ENCODE measurements around the gene RNF114. TPM values are rescaled to one million over a fixed set of nuclear protein-coding genes. Genes with fewer than 3 reads are reported as not detected.

Gene RNF114
- total and polyA plus RNA-seq, 10 of the 15 experiments (the other 5 are each of a cell fraction or from before 2014, with no cell fraction given), result 28.0 to 82.3 (median 47.2) TPM

DNA sequence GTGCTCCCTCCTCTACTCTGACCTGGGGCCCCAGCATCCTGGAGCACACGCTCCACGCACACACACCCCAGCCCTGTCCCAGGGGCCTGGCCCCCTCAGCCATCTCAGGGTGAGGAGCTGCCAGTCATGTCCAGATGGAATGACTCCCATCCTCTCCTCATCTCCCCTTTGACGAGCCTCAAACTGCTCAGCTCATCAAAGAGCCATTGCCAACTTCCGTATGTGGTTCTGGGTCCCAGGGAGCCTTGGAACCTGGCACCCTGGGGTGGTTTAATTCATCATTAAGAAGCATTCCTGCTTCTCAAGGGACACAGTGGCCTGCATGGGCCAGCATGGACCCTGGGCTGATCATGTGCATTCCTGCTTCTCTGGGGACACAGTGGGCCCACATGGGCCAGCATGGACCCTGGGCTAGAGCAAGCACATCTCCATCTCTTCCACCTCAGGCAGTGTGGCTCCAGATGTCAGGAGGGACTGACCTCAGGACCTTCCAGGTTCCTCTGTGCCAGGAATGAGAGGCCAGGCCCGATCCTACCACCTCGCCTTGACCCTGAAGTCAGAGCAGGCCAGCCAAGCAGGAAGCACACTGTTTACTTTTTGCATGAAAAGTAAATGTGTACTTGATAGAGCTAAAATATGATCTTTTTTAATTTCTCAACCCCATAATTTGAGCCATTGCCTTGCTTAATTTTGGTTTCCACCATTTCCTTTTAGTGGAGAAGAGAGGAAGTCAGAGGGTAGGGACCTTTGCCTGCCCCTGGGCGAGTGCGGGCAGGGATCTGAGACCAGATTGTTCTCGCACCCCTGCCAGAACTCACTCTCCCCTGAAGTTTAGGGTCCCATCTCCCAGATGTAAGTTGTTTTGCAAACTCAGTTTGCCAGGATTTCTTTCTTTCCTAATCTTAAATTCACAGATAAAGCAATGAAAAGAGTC, 46.9 kb upstream of the RNF114 start:
- WGBS (ENCODE audit: insufficient coverage, insufficient replicate concordance, low lambda C conversion rate, missing lambda C conversion rate), result 75% methylated on average over 9 of the region's 9 CpGs
- FAIRE-seq (no peak), ATAC-seq (no peak), DNase-seq (ENCODE audit: low read depth, low spot score) (no peak)
- no peak overlapping the region for H3K9ac ChIP-seq (ENCODE audit: control insufficient read depth, insufficient read depth, low read length)
- no TSS peak for BruUV-seq (replicated peaks)
- RAD21 ChIA-PET (ENCODE audit: unreplicated experiment), result interaction anchor here (1.0 to 2.7 kb wide), 7 partner anchors 35 to 348 kb away, joined by 3 to 17 read pairs (median 4); no protein-coding TSS in a partner anchor
- SMC1A ChIA-PET (ENCODE audit: uncharacterized antibody, unreplicated experiment), result interaction anchor here (0.6 to 5.6 kb wide), 3 partner anchors 40 to 279 kb away, joined by 3 to 44 read pairs (median 3); no protein-coding TSS in a partner anchor
- H3K36me3 ChIP-seq (ENCODE audit: control insufficient read depth in 2 of 2, insufficient read depth in 2 of 2, low read length in 1 of 2), result peaks cover 8 to 30% of the 10 kb centered on the region in 2 experiments
- CTCF ChIA-PET, result interaction anchor here (0.7 to 3.4 kb wide), 23 partner anchors 10 to 559 kb away, joined by 3 to 21 read pairs (median 4); no protein-coding TSS in a partner anchor
- POLR2A ChIA-PET, result interaction anchor here (0.6 to 1.4 kb wide), 2 partner anchors 46 to 612 kb away, joined by 3 to 4 read pairs; no protein-coding TSS in a partner anchor
- no peak overlapping the region for H3K4me2 ChIP-seq (ENCODE audit: control insufficient read depth, insufficient read depth)
- no peak overlapping the region for H3K27ac ChIP-seq (ENCODE audit: control insufficient read depth, insufficient read depth)
- in situ Hi-C loops (cut with MboI) (no loop called here), intact Hi-C loops (cut with micrococcal nuclease; ENCODE audit: unreplicated experiment) (loop anchor here (5.0 kb wide), 1 partner anchor 557 kb away; no protein-coding TSS in a partner anchor)
- H2AFZ ChIP-seq (ENCODE audit: control insufficient read depth, low read depth, low read length), result no peak overlapping the region
- H3K4me1 ChIP-seq (ENCODE audit: control insufficient read depth, insufficient read depth, low read length), result peaks cover 21% of the 10 kb centered on the region
- H3K27me3 ChIP-seq (replicated peaks in 1 of 2; ENCODE audit: control insufficient read depth in 2 of 2, insufficient read depth in 2 of 2, low read length in 1 of 2), result no peaks in the 10 kb centered on the region
- TF ChIP-seq, protein P1, sequence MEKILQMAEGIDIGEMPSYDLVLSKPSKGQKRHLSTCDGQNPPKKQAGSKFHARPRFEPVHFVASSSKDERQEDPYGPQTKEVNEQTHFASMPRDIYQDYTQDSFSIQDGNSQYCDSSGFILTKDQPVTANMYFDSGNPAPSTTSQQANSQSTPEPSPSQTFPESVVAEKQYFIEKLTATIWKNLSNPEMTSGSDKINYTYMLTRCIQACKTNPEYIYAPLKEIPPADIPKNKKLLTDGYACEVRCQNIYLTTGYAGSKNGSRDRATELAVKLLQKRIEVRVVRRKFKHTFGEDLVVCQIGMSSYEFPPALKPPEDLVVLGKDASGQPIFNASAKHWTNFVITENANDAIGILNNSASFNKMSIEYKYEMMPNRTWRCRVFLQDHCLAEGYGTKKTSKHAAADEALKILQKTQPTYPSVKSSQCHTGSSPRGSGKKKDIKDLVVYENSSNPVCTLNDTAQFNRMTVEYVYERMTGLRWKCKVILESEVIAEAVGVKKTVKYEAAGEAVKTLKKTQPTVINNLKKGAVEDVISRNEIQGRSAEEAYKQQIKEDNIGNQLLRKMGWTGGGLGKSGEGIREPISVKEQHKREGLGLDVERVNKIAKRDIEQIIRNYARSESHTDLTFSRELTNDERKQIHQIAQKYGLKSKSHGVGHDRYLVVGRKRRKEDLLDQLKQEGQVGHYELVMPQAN (conservative IDR thresholded peaks at IDR 0.05), result no peak
- TF ChIP-seq POLR2A (IDR thresholded peaks at IDR 0.05; ENCODE audit: low read depth, low read length), result peak; percentile 61
- no peak for TF ChIP-seq YBX1 (IDR thresholded peaks at IDR 0.05)
- TF ChIP-seq, protein P2, sequence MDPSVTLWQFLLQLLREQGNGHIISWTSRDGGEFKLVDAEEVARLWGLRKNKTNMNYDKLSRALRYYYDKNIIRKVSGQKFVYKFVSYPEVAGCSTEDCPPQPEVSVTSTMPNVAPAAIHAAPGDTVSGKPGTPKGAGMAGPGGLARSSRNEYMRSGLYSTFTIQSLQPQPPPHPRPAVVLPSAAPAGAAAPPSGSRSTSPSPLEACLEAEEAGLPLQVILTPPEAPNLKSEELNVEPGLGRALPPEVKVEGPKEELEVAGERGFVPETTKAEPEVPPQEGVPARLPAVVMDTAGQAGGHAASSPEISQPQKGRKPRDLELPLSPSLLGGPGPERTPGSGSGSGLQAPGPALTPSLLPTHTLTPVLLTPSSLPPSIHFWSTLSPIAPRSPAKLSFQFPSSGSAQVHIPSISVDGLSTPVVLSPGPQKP (IDR thresholded peaks at IDR 0.05; ENCODE audit: low read depth, low read length), result no peak
- TF ChIP-seq, protein P3, sequence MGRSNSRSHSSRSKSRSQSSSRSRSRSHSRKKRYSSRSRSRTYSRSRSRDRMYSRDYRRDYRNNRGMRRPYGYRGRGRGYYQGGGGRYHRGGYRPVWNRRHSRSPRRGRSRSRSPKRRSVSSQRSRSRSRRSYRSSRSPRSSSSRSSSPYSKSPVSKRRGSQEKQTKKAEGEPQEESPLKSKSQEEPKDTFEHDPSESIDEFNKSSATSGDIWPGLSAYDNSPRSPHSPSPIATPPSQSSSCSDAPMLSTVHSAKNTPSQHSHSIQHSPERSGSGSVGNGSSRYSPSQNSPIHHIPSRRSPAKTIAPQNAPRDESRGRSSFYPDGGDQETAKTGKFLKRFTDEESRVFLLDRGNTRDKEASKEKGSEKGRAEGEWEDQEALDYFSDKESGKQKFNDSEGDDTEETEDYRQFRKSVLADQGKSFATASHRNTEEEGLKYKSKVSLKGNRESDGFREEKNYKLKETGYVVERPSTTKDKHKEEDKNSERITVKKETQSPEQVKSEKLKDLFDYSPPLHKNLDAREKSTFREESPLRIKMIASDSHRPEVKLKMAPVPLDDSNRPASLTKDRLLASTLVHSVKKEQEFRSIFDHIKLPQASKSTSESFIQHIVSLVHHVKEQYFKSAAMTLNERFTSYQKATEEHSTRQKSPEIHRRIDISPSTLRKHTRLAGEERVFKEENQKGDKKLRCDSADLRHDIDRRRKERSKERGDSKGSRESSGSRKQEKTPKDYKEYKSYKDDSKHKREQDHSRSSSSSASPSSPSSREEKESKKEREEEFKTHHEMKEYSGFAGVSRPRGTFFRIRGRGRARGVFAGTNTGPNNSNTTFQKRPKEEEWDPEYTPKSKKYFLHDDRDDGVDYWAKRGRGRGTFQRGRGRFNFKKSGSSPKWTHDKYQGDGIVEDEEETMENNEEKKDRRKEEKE (IDR thresholded peaks at IDR 0.05), result no peak
- no peak for TF ChIP-seq JUND (IDR thresholded peaks at IDR 0.05; ENCODE audit: low read depth, low read length)
- TF ChIP-seq, protein P4, sequence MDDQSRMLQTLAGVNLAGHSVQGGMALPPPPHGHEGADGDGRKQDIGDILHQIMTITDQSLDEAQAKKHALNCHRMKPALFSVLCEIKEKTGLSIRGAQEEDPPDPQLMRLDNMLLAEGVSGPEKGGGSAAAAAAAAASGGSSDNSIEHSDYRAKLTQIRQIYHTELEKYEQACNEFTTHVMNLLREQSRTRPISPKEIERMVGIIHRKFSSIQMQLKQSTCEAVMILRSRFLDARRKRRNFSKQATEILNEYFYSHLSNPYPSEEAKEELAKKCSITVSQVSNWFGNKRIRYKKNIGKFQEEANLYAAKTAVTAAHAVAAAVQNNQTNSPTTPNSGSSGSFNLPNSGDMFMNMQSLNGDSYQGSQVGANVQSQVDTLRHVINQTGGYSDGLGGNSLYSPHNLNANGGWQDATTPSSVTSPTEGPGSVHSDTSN (IDR thresholded peaks at IDR 0.05; ENCODE audit: insufficient replicate concordance, low read depth, low read length), result no peak
- H3K79me2 ChIP-seq (ENCODE audit: control insufficient read depth, insufficient read depth, low read length), result no peaks in the 10 kb centered on the region
- no peaks in the 10 kb centered on the region for H4K20me1 ChIP-seq (ENCODE audit: control insufficient read depth, insufficient read depth)
- H3K4me3 ChIP-seq, result no peak overlapping the region
- no peaks in the 10 kb centered on the region for H3K9me3 ChIP-seq (replicated peaks; ENCODE audit: control insufficient read depth, insufficient read depth, low read length)

Data from GM12878 (cell line).